ENCODE measurements around the gene ATR.

DNA sequence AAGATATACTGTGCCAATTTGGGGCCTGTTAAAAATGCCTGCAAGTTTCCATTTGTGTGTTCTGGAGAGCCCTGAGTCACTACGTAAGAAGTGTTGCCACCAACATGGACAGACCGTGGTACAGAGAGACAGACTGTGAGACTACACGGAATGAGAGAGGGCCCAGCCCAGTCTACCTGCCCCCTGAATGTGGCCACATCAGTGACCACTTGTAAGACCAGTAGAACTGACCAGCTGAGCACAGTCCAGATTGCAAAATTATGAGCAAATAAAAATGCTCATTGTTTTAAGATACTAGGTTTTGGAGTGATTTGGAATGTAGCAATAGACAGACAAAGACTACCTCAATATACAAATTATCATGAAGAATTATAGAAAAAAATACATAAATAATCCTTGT is 42.0 kb downstream of the ATR start:
- TF ChIP-seq, protein P1, sequence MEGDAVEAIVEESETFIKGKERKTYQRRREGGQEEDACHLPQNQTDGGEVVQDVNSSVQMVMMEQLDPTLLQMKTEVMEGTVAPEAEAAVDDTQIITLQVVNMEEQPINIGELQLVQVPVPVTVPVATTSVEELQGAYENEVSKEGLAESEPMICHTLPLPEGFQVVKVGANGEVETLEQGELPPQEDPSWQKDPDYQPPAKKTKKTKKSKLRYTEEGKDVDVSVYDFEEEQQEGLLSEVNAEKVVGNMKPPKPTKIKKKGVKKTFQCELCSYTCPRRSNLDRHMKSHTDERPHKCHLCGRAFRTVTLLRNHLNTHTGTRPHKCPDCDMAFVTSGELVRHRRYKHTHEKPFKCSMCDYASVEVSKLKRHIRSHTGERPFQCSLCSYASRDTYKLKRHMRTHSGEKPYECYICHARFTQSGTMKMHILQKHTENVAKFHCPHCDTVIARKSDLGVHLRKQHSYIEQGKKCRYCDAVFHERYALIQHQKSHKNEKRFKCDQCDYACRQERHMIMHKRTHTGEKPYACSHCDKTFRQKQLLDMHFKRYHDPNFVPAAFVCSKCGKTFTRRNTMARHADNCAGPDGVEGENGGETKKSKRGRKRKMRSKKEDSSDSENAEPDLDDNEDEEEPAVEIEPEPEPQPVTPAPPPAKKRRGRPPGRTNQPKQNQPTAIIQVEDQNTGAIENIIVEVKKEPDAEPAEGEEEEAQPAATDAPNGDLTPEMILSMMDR (IDR thresholded peaks at IDR 0.05) = no peak
- TF ChIP-seq POLR2A (IDR thresholded peaks at IDR 0.05) (no peak), POLR2AphosphoS5 (IDR thresholded peaks at IDR 0.05) (no peak), EP300 (IDR thresholded peaks at IDR 0.05) (no peak)
